K562 (cell line): ENCODE data around the gene LSM14B. TPM values are rescaled to one million over a fixed set of nuclear protein-coding genes. Genes with fewer than 3 reads are reported as not detected.
A peak's percentile ranks its signal among the peaks of the same experiment; 100 is the strongest.

Experiments
- ATAC-seq: fragments of 200-7000 bp; cut with Tn5 transposase; 3 replicates; pipeline ENCODE4 v1.9.1; 2020; ENCODE audit warnings: moderate library complexity
- BruUV-seq: library from RNA; stranded (reverse); fragments of 400-500 nt; replicated peaks from 2 replicates; lab custom pipeline; 2021; lab: Mats Ljungman, UMichigan
- CTCF ChIA-PET: fragments of 300-600 bp; formaldehyde crosslinking; extraction: SDS; loops from one replicate; lab custom pipeline; 2021; ENCODE audit warnings: low intra/inter-chr PET ratio; lab: Yijun Ruan, JAX
- POLR2A ChIA-PET: fragments of 300-600, 350-650 bp; sonication (Branson Sonifier 250); formaldehyde crosslinking; extraction: SDS; loops from one replicate; lab custom pipeline; 2021; ENCODE audit warnings: antibody characterized with exemption, inconsistent platforms; lab: Yijun Ruan, JAX
- DNase-seq, 4 experiments: peaks; one replicate each; pipeline versions ENCODE4 v3.0.0 to v3.0.0-alpha.2; 2011 to 2018; ENCODE audit warnings: low spot score in 3 of 4, mixed read lengths in 3 of 4; ENCODE audit errors: extremely low read depth in 1 of 4
- FAIRE-seq: peaks from 2 replicates; lab custom pipeline; 2011; peaks lifted over from hg19 to GRCh38; lab: Jason Lieb, UNC
- H2AFZ ChIP-seq: 2 replicates; pipeline ENCODE4 v1.6.0; 2011; ENCODE audit warnings: low read depth, low read length, control low read depth, inconsistent platforms
- H3K27ac ChIP-seq: fragments of 200-600 bp; 3 replicates; pipeline ENCODE4 v1.8.0; 2011; ENCODE audit warnings: low read depth, mild to moderate bottlenecking, control low read depth, inconsistent platforms, low read length, moderate library complexity, mixed read lengths; ENCODE audit errors: extremely low read depth
- H3K27me3 ChIP-seq, 2 experiments: fragments of 300-600 bp in 1 of 2; 2 replicates in 1 of 2; 3 replicates in 1 of 2; pipeline versions ENCODE4 v1.6.0 to v1.8.0; 2011; ENCODE audit warnings: inconsistent platforms in 2 of 2, low read length in 2 of 2, mild to moderate bottlenecking in 1 of 2, mixed read lengths in 1 of 2, moderate library complexity in 1 of 2; ENCODE audit not compliant: control insufficient read depth in 2 of 2, insufficient read depth in 2 of 2
- H3K36me3 ChIP-seq: fragments of 300-600 bp; 3 replicates; pipeline ENCODE4 v1.8.0; 2011; ENCODE audit warnings: mild to moderate bottlenecking, low read length, inconsistent platforms; ENCODE audit not compliant: control insufficient read depth, insufficient read depth
- H3K4me1 ChIP-seq, 2 experiments: fragments of 200-600 bp in 1 of 2; replicated peaks in 1 of 2; 2 replicates in 1 of 2; 3 replicates in 1 of 2; pipeline versions ENCODE4 v1.5.1 to v1.8.0; 2011; ENCODE audit warnings: inconsistent platforms in 2 of 2, low read length in 2 of 2, mild to moderate bottlenecking in 1 of 2, mixed read lengths in 1 of 2, moderate library complexity in 1 of 2; ENCODE audit not compliant: control insufficient read depth in 2 of 2, insufficient read depth in 2 of 2
- H3K4me2 ChIP-seq: 2 replicates; pipeline ENCODE4 v1.6.1; 2011; ENCODE audit warnings: low read length, control low read depth, inconsistent platforms, mixed read lengths; ENCODE audit not compliant: insufficient read depth
- H3K4me3 ChIP-seq: fragments of 200-600 bp; sonication (generic), shearing (Covaris generic); 2 replicates; pipeline ENCODE4 v1.5.1; 2016; ENCODE audit warnings: control low read depth, inconsistent platforms
- H3K79me2 ChIP-seq: fragments of 200-600 bp; 3 replicates; pipeline ENCODE4 v1.8.0; 2011; ENCODE audit warnings: low read length, inconsistent platforms; ENCODE audit not compliant: control insufficient read depth, insufficient read depth
- H3K9ac ChIP-seq, 2 experiments: 2 replicates each; pipeline versions ENCODE4 v1.6.0 to v1.6.1; 2011; ENCODE audit warnings: low read depth in 2 of 2, low read length in 2 of 2, control low read depth in 1 of 2, inconsistent platforms in 1 of 2, mild to moderate bottlenecking in 1 of 2, mixed read lengths in 1 of 2; ENCODE audit not compliant: insufficient read depth in 1 of 2
- H3K9me1 ChIP-seq: one replicate; pipeline ENCODE4 v1.6.0; 2011; ENCODE audit warnings: inconsistent platforms, mild to moderate bottlenecking, low read length, moderate library complexity; ENCODE audit not compliant: control insufficient read depth, insufficient read depth
- H3K9me3 ChIP-seq: replicated peaks from 2 replicates; pipeline ENCODE4 v1.5.1; 2011; ENCODE audit warnings: low read depth, low read length, inconsistent platforms; ENCODE audit not compliant: control insufficient read depth, insufficient read depth
- H4K20me1 ChIP-seq: replicated peaks from 2 replicates; pipeline ENCODE4 v1.6.1; 2011; ENCODE audit warnings: low read length, inconsistent platforms, mixed read lengths; ENCODE audit not compliant: control insufficient read depth, insufficient read depth
- GABPB1 ChIP-seq: sonication (generic); formaldehyde crosslinking; IDR thresholded peaks from 2 replicates; pipeline ENCODE4 v1.8.0; 2022; ENCODE audit warnings: mild to moderate bottlenecking, missing genetic modification reagents
- NONO ChIP-seq, 2 experiments: fragments of 200-400 bp in 1 of 2; fragments of 450-650 bp in 1 of 2; formaldehyde crosslinking in 1 of 2; IDR thresholded peaks; 2 replicates each; pipeline ENCODE4 v1.6.1; 2017; ENCODE audit warnings: low read depth in 2 of 2, mild to moderate bottlenecking in 2 of 2, moderate library complexity in 2 of 2, low read length in 1 of 2
- PCBP2 ChIP-seq: fragments of 200-400 bp; formaldehyde crosslinking; IDR thresholded peaks from 2 replicates; pipeline ENCODE4 v1.6.1; 2018; ENCODE audit warnings: low read length, low read depth, mild to moderate bottlenecking, moderate library complexity; ENCODE audit not compliant: poor library complexity, severe bottlenecking
- POLR2G ChIP-seq: fragments of 200-400 bp; formaldehyde crosslinking; IDR thresholded peaks from 2 replicates; pipeline ENCODE4 v1.6.1; 2017; ENCODE audit warnings: low read depth, mild to moderate bottlenecking, antibody characterized with exemption, low read length, moderate library complexity
- PURB ChIP-seq: sonication (generic); formaldehyde crosslinking; IDR thresholded peaks from 2 replicates; pipeline ENCODE4 v1.9.0; 2021; ENCODE audit warnings: low read depth, mild to moderate bottlenecking, missing genetic modification reagents
- TBP ChIP-seq: optimal IDR thresholded peaks from 2 replicates; pipeline ENCODE3; 2011; ENCODE audit warnings: low read depth, low read length, improper control_type of control experiment
- YY1 ChIP-seq, 3 experiments: IDR thresholded peaks; 2 replicates each; pipeline ENCODE4 v1.6.1; 2011; ENCODE audit warnings: low read length in 2 of 3, mild to moderate bottlenecking in 2 of 3, moderate library complexity in 2 of 3, borderline replicate concordance in 1 of 3, control low read depth in 1 of 3, low read depth in 1 of 3; ENCODE audit not compliant: insufficient read depth in 3 of 3, insufficient replicate concordance in 2 of 3, control insufficient read depth in 1 of 3, insufficient read length in 1 of 3; ENCODE audit errors: extremely low read depth in 1 of 3
- ZNF263 ChIP-seq: sonication (generic); formaldehyde crosslinking; IDR thresholded peaks from 2 replicates; pipeline ENCODE4 v1.8.0; 2022; ENCODE audit warnings: mild to moderate bottlenecking, missing genetic modification reagents, borderline replicate concordance
- WGBS: fragments of 100-300 bp; shearing (Covaris generic); methylation state at CpG from one replicate; pipeline ENCODE4 v1.1.6; 2016; ENCODE audit warnings: low coverage, mixed read lengths; ENCODE audit not compliant: insufficient coverage; ENCODE audit errors: missing lambda C conversion rate; 5-methylcytosine and 5-hydroxymethylcytosine counted together
- in situ Hi-C: fragments of 300-500 bp; cut with MboI; formaldehyde crosslinking; loops from 4 replicates; pipeline ENCODE4 v1.15.0; 2018; ENCODE audit warnings: inconsistent platforms, mixed read lengths
- intact Hi-C: fragments of 100-400 bp; cut with micrococcal nuclease; formaldehyde crosslinking; loops from 2 replicates; pipeline ENCODE4 v1.14.2; 2022
- polyA plus RNA-seq, 8 experiments: library from polyadenylated mRNA; depleted of rRNA in 4 of 8; stranded (reverse) in 5 of 8; unstranded in 3 of 8; fragments of >200 nt; fragmentation: Nextera tagmentation in 2 of 8; fragmentation: Illumina TruSeq in 1 of 8; extraction: Ambion mirVana in 2 of 8; extraction: Trizol in 1 of 8; gene quantifications; 2 replicates each; pipeline versions ENCODE4 v1.2.1 to v1.2.3, GENCODE V29; 2011 to 2014; ENCODE audit warnings: inconsistent platforms in 1 of 8, missing spikeins in 1 of 8
- total RNA-seq, 7 experiments: library from RNA; depleted of rRNA in 6 of 7; stranded (reverse); fragments of >200 nt in 6 of 7; fragmentation: Illumina TruSeq in 2 of 7; extraction: Trizol in 2 of 7; gene quantifications; 2 replicates each; pipeline versions ENCODE4 v1.2.1 to v1.2.3, GENCODE V29; 2011 to 2021; ENCODE audit warnings: low replicate concordance in 1 of 7

LSM14B gene
- total and polyA plus RNA-seq, 9 of the 15 experiments (the other 6 are each of a cell fraction or from before 2014, with no cell fraction given) = 0.66 to 36.0 (median 20.2) TPM

DNA sequence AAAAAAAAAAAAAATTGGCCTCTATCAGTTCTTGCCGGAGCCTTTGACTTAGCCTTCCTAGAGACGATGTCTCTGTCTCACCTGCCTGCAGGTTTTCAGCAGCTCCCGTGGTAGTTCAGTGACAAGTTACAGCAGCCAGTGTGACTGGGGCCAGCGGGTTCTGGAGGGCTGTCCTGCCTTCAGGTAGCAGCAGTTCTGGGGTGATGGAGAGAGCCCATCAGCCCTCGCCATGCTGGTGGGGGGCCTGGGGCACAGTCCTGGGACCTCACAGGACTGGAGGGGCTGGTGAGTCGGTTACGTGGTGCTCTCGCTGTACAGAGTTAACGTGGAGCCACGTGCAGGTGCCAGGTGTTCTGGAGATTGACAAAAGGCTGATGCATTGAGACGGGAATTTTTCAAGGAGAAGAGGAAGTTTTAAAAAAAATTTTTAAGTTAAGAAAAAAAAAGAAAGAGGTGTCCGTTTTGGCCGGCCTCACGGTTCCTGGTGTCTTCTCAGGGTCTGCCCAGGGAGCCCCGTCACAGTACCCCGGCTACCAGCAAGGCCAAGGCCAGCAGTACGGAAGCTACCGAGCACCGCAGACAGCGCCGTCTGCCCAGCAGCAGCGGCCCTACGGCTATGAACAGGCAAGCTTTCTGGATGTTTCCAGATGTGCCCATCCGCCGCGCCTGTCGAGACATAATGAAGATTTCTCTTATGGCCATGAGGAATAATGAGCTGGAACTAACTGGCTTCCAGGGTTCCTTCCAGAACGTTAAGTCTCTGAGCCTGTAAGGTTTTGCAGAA is 51.9 kb downstream of the LSM14B start (continued):
- TF ChIP-seq YY1 (IDR thresholded peaks at IDR 0.05; ENCODE audit: borderline replicate concordance in 1 of 3, control insufficient read depth in 1 of 3, extremely low read depth in 1 of 3, insufficient read depth in 3 of 3, insufficient read length in 1 of 3, insufficient replicate concordance in 2 of 3, low read depth in 1 of 3, low read length in 2 of 3) (no peak), PURB (CRISPR knock-in tag) (no peak), PCBP2 (no peak), GABPB1 (CRISPR knock-in tag) (no peak), TBP (no peak)

DNA sequence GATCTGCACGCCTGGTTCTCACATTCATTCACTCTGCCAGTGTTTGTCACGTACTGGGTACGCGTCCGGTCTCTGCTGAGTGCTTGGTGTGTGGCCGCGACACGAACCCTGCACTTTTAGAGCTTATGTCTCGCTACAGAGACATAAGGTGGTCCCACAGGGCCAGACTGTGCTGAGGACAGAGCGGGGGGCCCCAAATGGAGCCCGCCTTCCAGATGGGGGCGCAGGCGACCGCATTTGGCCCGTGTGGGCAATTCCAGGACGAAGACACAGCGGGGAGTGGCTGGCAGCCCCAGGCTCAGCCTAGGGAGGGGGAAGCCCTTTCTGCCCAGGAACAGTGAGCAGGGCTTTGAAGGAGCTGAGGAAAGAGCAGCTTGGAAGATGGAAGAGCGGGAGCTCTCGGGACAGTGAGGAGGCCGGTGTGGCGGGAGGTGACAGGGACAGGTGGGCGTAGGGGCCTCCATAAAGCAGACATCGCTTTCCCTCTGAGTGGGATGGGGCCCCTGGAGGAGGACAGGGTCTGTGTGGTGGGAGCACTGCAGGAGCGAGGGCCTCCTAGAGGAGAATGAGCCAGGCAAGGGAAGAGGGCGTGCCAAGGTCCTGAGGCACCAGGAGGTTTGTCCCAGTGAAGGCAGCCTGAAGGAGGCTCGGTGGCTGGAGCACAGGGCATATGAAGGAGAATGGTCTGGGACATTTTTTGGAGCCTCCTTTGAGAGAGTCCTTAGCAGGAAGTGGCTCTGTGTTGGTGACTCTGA is 52.8 kb downstream of the LSM14B start:
- Histone ChIP-seq H3K27ac (no peak overlapping the region), H3K4me3 (no peak overlapping the region), H3K4me2 (no peak overlapping the region), H3K9ac (no peak overlapping the region; a peak in 1 of 4 replicates), H3K36me3 (peaks cover 63% of the 10 kb centered on the region; the same call in 1 of the 3 replicates), H3K27me3 (no peaks in the 10 kb centered on the region), H3K4me1 (no peaks in the 10 kb centered on the region), H2AFZ (no peak overlapping the region), H3K9me1 (no peaks in the 10 kb centered on the region), H3K9me3 (no peaks in the 10 kb centered on the region), H3K79me2 (no peaks in the 10 kb centered on the region), H4K20me1 (no peaks in the 10 kb centered on the region)
- ATAC-seq (no peak), FAIRE-seq (no peak), DNase-seq (no peak)
- BruUV-seq = no TSS peak
- TF ChIP-seq POLR2G (peak; percentile 43; the same call in 1 of the 2 replicates), ZNF263 (CRISPR knock-in tag) (peak; percentile 51; the same call in 1 of the 2 replicates), NONO (IDR thresholded peaks at IDR 0.05; ENCODE audit: low read depth in 2 of 2, low read length in 1 of 2) (no peak)
- CTCF ChIA-PET = no interaction called here
- POLR2A ChIA-PET = interaction anchor here (0.6 kb wide), 2 partner anchors 18 to 895 kb away, joined by 3 read pairs; no protein-coding TSS in a partner anchor
- in situ Hi-C loops = no loop called here
- intact Hi-C loops = no loop called here
- 98% methylated on average over 17 of the region's 26 CpGs for WGBS
